Activated CD4-positive, alpha-beta T cell treated with anti-CD3 and anti-CD28 coated beads, Interleukin-2, Interleukin-6, amounts not matched to agents 100 ng/mL and 50 ng/mL, durations not matched to agents 16 hours and 8 hours (primary cell): Measurements from ENCODE around the gene SLC1A7.

Source experiments
- DNase-seq: peaks from one replicate; pipeline ENCODE4 v3.0.0-alpha.2; 2020

SLC1A7 gene

DNA sequence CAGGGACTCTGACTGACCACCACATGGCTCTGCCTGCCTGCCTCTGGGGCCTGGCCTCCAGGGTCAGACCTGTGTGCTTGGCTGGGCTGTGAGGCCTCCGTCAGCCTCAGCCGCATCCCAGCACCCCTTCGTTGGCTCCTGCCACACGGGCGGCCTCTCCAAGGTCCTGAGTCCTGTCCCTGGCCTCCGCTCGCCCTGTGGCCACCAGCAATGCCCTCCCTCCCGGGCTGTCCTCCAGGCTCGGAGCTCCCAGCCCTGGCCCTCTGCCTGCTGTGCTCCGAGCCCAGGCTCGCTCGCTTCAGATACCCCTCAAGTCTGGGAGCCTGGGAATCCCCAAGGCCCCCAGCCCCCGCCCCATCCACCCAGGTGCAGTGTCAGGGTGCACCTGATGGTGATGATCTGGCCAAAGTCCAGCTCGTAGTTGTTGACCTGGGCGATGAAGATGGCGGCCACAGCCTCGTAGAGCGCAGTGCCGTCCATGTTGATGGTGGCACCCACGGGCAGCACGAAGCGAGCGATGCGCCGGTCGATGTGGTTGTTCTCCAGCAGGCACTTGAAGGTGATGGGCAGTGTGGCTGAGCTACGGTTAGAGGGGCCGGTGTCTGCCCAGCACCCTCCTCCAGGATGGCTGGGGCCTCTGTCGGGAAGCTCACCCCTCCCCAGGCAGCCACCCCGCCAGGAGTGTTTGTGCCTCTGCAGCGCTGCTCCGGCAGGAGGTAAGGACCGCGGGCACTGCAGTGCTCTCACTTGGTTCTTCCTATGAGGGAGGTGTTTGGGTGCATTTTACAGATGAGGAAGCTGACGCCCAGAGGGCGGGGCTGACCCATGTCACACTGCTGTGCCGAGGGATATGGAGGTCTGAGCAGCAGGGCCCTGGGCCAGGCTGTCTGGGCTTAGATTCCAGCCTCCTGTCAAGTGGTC lies 52.0 kb downstream of the SLC1A7 start:
- no peak for DNase-seq

DNA sequence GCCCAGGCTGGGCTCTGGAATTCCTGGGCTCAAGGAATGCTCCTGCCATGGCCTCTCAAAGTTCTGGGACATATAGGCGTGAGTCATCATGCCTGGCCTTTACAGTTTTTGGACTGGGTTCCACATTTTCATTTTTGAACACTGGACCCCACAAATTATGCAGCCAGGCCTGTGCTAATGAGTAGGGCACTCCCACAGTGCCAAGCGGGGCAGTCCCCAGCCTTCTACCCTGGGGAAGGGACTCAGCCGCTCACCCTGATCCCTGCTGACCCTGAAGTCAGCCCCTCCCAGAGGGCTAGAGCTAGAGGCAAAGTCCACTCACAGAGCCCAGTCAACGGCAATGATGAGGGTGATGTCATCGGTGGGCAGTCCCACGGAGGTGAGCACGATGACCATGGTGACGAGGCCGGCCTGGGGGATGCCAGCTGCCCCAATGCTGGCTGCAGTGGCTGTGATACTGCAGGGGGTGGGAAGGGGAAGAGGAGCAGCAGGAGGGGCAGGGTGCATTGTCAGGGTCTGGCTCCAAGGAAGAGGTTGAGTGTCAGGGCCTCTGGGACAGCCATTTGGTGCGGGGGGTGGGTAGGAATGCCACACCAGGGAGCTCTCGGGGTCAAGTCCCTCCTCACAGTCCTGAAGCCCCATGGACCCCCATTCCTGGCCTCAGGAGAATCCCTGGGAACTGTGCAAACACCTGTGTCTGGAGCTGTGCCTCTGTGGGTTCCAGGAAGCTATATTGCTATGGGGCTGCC lies 52.8 kb downstream of the SLC1A7 start:
- no peak for DNase-seq

DNA sequence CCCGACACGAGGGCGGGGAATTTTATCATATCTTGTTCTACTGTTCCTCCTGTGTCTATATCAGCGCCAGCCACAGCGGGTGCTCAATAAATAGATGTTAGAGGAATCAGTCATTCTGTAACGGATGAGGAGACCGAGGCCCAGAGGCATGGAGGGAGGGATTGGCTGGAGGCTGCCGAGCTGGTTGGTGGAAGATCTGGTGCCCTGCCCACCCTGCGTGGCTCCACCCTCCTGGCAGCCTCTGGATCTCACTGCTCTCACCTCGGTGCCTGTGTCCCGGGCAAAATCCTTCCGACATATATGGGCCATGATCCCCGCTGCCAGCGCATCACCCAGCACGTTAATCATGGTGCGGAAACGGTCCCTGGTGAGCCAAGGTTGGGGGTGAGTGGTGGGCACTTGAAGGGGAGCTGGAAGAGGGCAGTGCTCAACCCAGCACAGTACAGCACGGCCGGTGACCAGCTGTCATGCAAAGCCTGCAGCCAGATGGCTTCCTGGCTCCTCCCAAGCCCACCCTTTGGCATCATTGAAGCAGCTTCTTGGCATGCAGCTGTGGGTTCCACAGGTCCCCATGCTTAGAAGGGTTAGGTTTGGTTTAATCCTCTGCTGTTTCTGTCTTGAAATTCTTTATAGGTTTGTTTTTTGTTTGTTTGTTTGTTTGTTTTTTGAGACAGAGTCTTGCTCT lies 53.7 kb downstream of the SLC1A7 start:
- DNase-seq: no peak

DNA sequence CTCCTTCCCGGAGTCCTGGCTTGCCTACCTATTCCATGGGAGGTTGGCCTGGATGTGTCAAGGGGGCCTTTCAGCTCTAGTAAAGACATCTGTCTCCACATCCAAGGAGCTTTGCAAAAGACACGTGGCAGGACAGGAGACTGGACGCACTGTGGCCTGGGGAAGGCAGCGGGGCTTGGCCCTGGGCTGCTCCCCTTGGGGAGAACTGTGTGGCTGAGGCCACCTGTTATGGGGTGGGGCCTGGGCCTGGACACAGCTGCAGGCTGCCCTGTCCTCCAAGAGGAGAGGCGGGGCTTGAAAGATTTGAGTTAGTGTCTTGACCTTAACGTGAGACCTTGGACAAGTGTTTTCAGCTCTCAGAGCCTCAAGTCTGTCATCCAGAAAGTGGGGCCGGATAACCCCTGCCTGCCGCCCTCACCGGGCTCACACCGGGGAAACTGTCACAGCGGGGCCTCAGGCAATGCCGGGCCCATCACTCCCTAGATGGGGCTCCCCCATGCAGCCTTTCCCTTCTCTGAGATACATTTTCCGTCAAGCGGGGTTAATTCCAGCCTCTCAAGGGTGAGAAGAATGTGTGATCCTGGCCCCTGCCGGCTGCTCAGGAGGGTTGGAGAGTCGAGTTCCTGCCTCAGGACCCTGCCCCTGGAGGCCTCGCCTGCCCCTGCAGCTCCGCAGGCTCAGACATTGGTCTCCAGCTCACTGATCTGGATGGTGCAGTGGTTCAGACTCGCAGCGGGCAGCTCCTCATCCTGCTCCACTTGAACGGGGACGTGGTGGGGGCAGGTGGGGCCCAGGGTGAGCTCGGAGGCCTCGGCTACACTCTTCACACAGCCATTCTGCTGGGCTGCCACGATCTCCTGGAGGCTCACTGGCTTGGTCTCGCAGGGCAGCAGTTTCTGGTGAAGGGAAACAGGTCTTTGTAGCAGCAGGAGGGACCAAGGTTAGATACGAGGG lies 54.8 kb downstream of the SLC1A7 start:
- DNase-seq: no peak

DNA sequence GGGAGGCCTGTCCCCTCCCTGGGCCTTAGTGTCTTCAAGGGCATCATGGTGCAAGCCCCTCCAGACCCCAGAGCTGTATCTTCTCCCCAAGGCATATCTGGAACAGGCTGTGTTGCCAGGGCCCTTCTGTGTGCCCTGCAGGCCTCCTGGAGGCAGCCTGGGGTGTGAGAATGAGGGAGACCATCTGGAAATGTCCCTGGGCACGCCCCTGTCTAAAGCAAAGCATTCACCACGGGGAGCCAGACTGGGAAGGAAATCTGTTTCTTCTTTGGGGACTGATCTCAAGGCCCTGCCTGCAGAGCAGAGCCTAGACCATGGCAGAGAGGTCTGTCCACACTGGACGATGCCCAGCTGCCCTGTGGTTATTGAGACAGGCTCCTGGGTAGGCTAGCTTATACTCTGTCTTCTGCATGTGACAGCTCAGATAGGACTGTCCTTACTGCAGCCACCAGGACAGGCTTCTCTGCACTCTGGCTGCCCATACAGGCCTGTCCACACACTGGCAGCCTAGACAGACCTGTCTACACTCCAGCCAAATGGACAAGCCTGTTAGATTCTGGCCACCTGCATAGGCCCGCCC lies 55.9 kb downstream of the SLC1A7 start:
- DNase-seq: no peak

DNA sequence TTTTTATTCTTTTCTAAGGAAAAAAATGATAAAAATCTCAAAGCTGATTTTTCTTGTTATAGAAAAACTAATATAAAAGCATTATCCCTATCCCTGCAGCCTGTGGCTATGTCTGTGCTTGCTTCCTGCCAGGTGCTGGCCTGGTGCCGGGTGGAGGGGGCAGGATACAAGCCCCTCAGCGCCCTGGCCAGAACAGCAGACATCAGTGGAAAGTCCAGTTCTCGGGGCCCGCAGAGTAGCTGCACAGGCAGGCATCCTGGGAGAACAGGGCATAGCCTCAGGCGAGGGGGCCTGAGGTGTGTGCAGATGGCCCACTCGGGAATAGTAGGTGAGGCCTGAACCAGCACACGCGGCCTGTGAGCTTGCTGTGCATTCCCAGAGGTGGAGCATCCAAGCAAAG lies 57.0 kb downstream of the SLC1A7 start:
- no peak for DNase-seq

DNA sequence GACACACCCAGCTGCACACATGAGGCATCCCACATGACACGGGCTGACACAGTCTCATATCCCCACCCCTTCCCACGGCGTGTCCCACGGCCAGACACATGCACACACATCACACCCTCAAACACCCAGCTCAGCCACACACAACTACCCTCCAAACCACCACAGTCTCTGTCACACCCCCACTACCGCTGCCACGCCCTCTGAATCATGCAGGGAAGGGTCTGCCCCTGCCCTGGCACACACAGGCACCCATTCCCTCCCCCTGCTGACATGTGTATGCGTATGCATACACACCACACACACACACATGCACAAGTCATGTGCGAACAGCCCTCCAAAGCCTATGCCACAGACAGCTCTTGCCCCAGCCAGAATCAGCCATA lies 57.9 kb downstream of the SLC1A7 start:
- no peak for DNase-seq

DNA sequence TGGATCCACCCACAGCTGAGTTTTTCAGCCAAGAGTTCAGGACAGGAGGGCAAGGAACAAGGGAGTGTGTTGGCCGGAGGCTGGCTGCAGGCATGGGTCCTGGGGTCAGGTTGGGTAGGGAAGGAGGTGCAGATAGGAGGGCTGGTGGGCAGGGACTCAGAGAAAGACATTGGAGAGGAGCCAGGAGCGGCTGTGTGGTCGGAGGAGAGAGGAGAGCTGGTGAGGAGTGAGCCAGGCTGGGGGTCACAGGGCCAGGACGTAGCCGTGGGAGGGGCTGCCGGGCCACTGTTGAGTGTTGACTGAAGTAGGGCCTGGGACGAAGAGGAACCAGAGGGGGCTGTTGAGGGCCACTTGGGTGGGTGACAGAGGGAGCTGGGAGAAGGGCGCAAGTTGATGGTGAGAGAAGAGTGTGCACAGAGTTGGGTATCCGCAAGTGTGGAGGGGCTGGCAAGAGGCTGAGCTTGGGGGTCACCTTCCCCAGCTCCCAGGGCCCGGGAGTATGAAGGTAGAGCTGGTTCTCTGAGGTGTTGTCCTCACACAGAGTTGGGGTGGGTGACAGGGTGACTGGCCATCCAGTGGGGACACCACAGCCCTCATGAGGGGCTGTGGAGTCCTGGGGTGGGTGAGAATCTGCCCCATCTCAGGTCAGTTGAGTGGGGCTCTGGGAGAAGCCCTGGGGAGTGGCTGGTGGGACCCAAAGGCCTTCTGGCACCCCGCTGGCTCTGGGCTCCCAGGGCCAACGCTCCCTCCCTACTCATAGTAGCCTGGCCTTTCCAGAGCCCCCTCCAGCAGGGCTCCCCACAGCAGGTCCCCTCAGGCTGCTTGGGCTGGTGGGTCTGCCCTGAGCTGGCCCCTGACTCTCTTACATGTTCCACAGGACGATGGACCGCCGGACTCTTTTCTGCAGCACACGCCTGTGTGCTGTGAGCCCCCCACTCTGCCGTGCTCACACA lies 58.5 kb downstream of the SLC1A7 start:
- no peak for DNase-seq

DNA sequence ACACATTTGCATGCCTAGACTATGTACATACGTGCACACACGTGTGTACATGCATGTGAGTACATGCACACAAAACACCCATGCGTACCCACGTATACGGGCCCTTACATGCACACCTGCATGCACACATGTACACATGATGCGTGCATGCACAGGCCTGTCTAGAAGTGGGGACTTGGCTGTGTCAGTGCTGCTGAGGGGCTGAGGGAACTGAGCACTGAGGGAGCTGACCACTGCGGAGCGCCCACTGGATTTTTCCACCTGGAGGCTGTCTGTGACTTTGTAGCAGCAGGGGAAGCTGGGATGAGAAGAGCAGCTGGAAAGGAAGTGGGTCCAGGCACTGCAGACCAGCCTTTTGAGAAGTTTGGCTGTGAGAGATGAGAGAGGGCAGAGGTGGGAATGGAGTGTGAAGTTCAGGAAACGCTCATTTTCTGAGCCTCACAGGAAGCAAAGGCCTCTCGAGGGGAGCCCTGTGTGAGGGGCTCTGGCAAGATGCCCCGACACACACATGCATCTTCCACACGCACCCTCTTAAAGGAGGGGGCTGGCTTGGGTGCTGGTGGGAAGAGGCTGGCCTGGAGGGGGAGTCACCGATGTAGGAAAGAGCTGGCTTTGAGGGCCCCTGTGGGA lies 59.5 kb downstream of the SLC1A7 start:
- DNase-seq: no peak

DNA sequence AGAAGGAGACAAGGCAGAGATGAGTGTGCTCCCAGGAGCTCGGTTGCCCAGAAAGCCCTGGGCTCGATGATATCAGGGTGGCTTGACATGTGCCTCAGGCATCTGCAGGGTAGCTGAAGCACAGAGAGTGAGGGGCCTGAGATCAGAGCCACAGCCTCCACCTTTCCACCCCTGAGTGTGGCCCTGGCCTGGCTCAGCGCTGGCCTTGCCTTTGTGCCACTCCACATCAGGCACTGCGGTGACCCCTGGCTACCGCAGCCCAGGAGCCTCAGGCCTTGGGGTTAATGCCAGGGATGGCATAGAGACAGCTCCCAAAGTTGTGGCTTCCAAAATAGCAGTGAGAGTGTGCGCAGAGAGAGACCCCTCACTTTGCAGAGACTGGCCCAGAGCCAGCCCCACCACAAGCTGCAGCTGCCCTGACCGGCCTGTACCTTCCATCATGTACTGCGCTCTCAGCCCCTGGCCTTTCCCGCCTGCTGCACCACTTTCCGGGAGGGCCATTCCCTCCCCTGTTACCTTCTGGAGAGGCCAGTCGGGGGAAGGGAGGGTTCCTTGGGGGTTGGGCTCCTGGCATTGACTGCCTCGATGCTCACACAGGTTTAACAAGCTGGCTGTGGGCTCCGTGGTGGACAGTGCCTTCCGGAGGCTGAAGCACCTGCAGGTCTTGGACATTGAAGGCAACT lies 60.9 kb downstream of the SLC1A7 start:
- DNase-seq: no peak

DNA sequence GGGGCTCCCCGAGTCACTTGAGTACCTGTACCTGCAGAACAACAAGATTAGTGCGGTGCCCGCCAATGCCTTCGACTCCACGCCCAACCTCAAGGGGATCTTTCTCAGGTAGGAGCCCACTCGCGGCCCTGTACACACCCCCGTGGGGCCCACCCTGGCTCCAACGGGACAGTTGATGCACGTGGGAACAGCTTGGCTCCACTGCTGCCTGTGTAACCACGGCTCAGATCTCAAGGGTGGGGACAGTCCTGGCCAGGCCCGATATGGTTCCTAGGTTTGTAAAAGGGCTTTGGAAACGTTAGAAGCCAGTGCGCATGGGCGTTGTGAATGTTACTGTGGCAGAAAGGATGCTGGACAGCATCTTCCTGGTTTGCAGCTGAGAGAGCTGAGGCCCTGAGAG lies 61.7 kb downstream of the SLC1A7 start:
- no peak for DNase-seq

DNA sequence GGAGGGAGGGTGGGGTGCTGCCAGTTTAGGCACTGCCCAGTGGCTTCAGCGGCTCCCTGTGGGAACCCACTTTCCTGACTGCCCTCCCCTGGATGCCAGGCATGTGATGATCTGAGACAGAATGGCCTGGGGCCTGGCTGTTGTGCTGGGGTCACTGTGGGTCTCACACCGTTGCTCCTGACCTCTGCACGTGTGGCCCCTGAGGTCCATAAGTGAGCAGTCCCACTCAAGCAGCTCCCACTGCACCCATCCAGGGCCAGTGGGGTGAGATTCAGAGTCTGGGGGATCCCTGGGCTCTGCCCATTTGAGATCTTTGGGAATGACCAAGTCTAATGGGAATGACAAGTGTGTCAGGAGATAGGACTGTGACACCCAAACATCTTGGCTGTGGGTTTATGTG lies 62.4 kb downstream of the SLC1A7 start:
- no peak for DNase-seq

DNA sequence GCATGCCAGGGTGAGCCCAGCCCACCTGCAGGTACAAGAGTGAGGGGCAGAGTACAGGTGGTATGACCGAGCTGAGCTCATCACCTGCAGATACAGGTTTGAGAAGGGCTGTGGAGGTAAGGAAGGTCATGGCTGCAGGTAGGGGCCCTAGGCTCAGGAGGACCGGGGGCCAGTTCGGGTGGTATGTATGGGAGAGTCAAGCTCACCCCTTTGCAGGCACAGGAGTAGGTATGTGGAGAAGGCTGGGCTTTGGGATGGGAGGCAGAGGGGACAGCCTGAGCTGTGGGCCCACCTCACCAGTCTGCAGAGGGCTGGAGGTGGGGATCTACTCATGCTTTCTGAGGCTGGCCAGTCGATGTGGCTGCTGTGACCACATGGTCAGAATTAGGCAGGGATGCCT lies 63.2 kb downstream of the SLC1A7 start:
- no peak for DNase-seq

DNA sequence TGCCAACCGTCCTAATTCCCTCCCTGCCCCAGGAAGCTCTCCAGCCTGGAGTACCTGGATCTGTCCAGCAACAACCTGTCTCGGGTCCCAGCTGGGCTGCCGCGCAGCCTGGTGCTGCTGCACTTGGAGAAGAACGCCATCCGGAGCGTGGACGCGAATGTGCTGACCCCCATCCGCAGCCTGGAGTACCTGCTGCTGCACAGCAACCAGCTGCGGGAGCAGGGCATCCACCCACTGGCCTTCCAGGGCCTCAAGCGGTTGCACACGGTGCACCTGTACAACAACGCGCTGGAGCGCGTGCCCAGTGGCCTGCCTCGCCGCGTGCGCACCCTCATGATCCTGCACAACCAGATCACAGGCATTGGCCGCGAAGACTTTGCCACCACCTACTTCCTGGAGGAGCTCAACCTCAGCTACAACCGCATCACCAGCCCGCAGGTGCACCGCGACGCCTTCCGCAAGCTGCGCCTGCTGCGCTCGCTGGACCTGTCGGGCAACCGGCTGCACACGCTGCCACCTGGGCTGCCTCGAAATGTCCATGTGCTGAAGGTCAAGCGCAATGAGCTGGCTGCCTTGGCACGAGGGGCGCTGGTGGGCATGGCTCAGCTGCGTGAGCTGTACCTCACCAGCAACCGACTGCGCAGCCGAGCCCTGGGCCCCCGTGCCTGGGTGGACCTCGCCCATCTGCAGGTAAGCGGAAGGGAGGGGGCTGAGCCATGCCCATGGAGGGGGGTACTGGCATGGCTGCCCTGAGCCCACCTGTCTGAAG lies 63.9 kb downstream of the SLC1A7 start:
- DNase-seq: no peak

DNA sequence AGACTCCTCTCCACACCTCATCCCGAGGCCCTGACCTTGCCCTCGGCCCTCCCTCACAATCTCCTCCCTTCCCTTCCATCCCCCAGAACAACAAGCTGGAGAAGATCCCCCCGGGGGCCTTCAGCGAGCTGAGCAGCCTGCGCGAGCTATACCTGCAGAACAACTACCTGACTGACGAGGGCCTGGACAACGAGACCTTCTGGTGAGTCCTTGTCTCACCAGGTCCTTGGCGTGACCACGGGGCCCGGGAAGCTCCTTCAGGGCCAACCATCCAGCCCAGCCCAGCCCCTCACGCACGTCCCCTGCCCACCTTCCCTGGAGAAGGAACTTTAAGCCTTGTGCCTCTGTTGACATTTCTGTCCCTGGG lies 64.9 kb downstream of the SLC1A7 start:
- no peak for DNase-seq

DNA sequence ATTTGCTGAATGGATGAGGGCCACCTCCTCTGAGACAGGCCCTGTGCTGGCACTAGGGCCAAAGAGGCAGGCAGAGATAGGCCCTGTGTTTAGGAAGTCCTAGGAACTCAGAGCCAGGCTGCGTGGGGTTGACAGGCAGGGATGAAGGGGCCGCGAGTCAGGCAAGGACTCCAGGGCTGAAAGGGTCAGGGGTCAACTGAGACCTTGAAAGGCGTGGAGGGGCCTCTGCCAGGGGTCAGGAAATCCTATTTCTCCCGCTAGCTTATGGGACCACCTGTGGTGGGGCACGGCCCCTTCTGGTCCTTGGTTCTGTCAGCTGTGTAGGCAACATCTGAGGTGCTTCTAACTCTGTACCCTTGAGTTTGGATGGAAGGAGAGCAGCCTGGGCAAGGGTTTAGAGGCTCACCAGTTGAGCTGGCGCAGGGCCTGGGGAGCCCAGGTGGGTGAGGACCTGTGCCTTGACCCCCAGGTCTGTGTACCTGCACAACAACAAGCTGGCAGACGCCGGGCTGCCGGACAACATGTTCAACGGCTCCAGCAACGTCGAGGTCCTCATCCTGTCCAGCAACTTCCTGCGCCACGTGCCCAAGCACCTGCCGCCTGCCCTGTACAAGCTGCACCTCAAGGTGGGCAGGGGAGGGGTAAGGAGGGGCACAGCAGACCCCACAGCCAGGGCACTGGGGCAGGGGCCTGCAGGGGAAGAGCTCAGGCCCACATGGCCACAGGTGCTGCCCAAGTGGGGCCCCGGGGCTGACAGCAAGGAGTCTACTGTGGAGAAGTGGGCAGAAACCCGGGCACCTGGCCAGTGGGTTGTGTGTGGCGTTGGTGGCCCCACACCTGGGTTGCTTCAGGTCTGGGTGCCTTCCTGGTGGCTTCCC lies 65.5 kb downstream of the SLC1A7 start:
- no peak for DNase-seq

DNA sequence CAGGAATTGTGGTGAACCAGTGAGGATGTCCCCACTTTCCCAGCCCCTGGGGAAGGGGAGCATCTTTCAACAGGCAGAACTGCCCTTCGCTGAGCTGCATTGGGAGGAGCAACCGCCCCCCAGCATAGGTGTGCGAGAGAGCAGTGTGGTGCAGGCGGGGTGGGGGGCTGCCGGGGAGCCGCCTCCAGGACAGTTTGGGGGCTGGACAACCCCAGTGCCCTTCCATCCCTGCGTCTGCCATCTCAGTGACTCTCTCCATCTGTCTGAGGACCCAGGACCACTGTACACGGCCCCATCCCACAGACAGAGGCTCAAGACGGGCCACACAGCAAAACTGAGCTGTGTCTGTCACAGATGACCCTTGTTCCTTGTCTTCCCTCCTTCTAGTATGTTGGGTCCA lies 66.3 kb downstream of the SLC1A7 start:
- no peak for DNase-seq

DNA sequence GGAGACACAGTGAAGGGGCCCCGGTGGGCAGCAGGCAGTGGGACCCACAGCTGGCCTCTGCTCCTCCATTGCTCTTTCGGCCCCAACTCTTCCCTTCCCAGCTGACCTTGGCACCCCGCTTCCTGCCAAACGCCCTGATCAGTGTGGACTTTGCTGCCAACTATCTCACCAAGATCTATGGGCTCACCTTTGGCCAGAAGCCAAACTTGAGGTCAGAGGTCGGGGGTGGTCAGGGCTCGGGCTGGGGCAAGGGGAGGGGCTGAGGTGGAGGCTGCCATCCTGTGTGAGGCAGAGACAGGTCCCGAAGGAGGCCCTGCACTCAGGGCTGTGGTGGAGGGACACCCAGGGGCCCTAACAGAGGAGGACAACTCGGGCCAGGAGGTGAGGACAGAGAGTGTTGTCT lies 66.7 kb downstream of the SLC1A7 start:
- DNase-seq: no peak
